Right lobe of liver (tissue), 6 donors: ENCODE measurements around the gene TAS2R41. TPM values are rescaled to one million over a fixed set of nuclear protein-coding genes. Genes with fewer than 3 reads are reported as not detected.
A peak's percentile ranks its signal among the peaks of the same experiment; 100 is the strongest.

Experiments used
- ATAC-seq, 4 donors: fragments of 200-7000 bp; cut with Tn5 transposase; one replicate each; pipeline ENCODE4 v1.9.1; 2020; ENCODE audit warnings: mild to moderate bottlenecking in 4 of 4, moderate library complexity in 4 of 4
- DNase-seq, 3 donors: peaks; one replicate each; pipeline ENCODE4 v3.0.0-alpha.2; 2020
- H3K27ac ChIP-seq, 3 donors: fragments of 200-600 bp; one replicate each; pipeline ENCODE4 v1.8.0; 2022
- H3K27me3 ChIP-seq, 2 donors: fragments of 200-600 bp; one replicate each; pipeline ENCODE4 v1.8.0; 2022
- H3K36me3 ChIP-seq, 4 donors: fragments of 200-600 bp; sonication (generic) in 1 of 4; one replicate each; pipeline versions ENCODE4 v1.5.1 to v1.8.0; 2017 to 2022; ENCODE audit warnings: control low read depth in 1 of 4
- H3K4me1 ChIP-seq, 4 donors: fragments of 200-600 bp; sonication (generic) in 1 of 4; one replicate each; pipeline versions ENCODE4 v1.5.1 to v1.8.0; 2017 to 2022; ENCODE audit warnings: control low read depth in 1 of 4
- H3K4me3 ChIP-seq, 3 donors: fragments of 200-600 bp; one replicate each; pipeline ENCODE4 v1.8.0; 2022
- H3K9me3 ChIP-seq, 4 donors: fragments of 200-600 bp; sonication (generic) in 1 of 4; one replicate each; pipeline versions ENCODE4 v1.5.1 to v1.8.0; 2017 to 2022; ENCODE audit warnings: control low read depth in 1 of 4
- CTCF ChIP-seq, 4 donors: fragments of 200-600 bp in 3 of 4; fragments of 450-650 bp in 1 of 4; IDR thresholded peaks; one replicate each; pipeline versions ENCODE4 v1.5.1 to v1.8.0; 2016 to 2022; ENCODE audit warnings: antibody characterized with exemption in 4 of 4, mild to moderate bottlenecking in 2 of 4
- POLR2A ChIP-seq: fragments of 450-650 bp; IDR thresholded peaks from one replicate; pipeline ENCODE4 v1.6.1; 2017; ENCODE audit warnings: antibody characterized with exemption, mild to moderate bottlenecking
- WGBS: methylation state at CpG from one replicate; pipeline ENCODE4 v1.1.6; 2018; ENCODE audit warnings: low coverage, low lambda C conversion rate; ENCODE audit not compliant: insufficient coverage; ENCODE audit errors: missing lambda C conversion rate; 5-methylcytosine and 5-hydroxymethylcytosine counted together
- intact Hi-C, 2 donors: fragments of 100-400 bp; cut with DNase I; formaldehyde crosslinking; loops; one replicate each; pipeline versions ENCODE4 v1.11.2 to v1.14.1; 2022
- total RNA-seq, 6 experiments: library from RNA; depleted of rRNA in 2 of 6; stranded (reverse); fragments of >200 nt in 2 of 6; fragmentation: NEBNext Ultra II Directional in 3 of 6; extraction: Animal tissue kit (Norgen Biotek cat#: 25700) in 3 of 6; gene quantifications; one replicate each; pipeline versions ENCODE4 v1.1.0 to v1.2.4, GENCODE V29; 2016 to 2023
- donor health status: DM: no; HTN: yes; CAD: no.
- donor health status: DM: no; HTN: no; CAD: no.
- donor health status: DM: no; HTN: no; CAD: no.
- donor health status: DM: no; HTN: yes; CAD: no.
- donor health status: DM: no; HTN: yes; CAD: no.

TAS2R41 gene
- total RNA-seq, 6 experiments from 2014 or later = not detected

- 88% methylated on average over 2 of the region's 5 CpGs for WGBS
- Histone ChIP-seq H3K9me3 (no peaks in the 10 kb centered on the region), H3K27me3 (no peaks in the 10 kb centered on the region), H3K36me3 (no peaks in the 10 kb centered on the region), H3K4me3 (no peak overlapping the region), H3K4me1 (peaks cover 0 to 12% (median 5%) of the 10 kb centered on the region in 4 donors), H3K27ac (no peak overlapping the region)
- intact Hi-C loops = no loop called here
- ATAC-seq (no peak), DNase-seq (no peak)
- TF ChIP-seq POLR2A (no peak), CTCF (IDR thresholded peaks at IDR 0.05) (no peak)
These were observed 29.2 kb upstream of the TAS2R41 start for GRCh38 chr7:143448429-143448828.

GRCh38 chr7:143449793-143450192 is 27.9 kb upstream of the TAS2R41 start:
- TF ChIP-seq POLR2A (no peak), CTCF (IDR thresholded peaks at IDR 0.05) (no peak)
- Histone ChIP-seq H3K4me1 (peaks cover 0 to under 1% (median 0%) of the 10 kb centered on the region in 4 donors), H3K9me3 (no peaks in the 10 kb centered on the region), H3K36me3 (no peaks in the 10 kb centered on the region), H3K27me3 (no peaks in the 10 kb centered on the region), H3K27ac (no peak overlapping the region), H3K4me3 (no peak overlapping the region)
- 72% methylated on average over 3 of the region's 3 CpGs for WGBS
- intact Hi-C loops = no loop called here
- ATAC-seq (no peak), DNase-seq (no peak)

- Histone ChIP-seq H3K9me3 (no peaks in the 10 kb centered on the region), H3K4me3 (no peak overlapping the region), H3K27ac (no peak overlapping the region), H3K27me3 (no peaks in the 10 kb centered on the region), H3K4me1 (no peaks in the 10 kb centered on the region), H3K36me3 (no peaks in the 10 kb centered on the region)
- ATAC-seq (no peak), DNase-seq (no peak)
- intact Hi-C loops = no loop called here
- TF ChIP-seq CTCF (IDR thresholded peaks at IDR 0.05) (no peak), POLR2A (no peak)
These were observed 26.6 kb upstream of the TAS2R41 start for GRCh38 chr7:143451122-143451521.

GRCh38 chr7:143451746-143452145 is 25.9 kb upstream of the TAS2R41 start:
- no peak overlapping the region for H3K27ac ChIP-seq
- no peak for DNase-seq
- H3K4me3 ChIP-seq = no peak overlapping the region
- intact Hi-C loops = no loop called here
- H3K4me1 ChIP-seq = no peaks in the 10 kb centered on the region
- H3K9me3 ChIP-seq = no peaks in the 10 kb centered on the region
- TF ChIP-seq POLR2A = no peak
- no peak for TF ChIP-seq CTCF (IDR thresholded peaks at IDR 0.05)
- no peaks in the 10 kb centered on the region for H3K36me3 ChIP-seq
- WGBS = 50% methylated on average over 1 of the region's 1 CpG
- no peaks in the 10 kb centered on the region for H3K27me3 ChIP-seq
- no peak for ATAC-seq

GRCh38 chr7:143452495-143452894 is 25.2 kb upstream of the TAS2R41 start:
- 64% methylated on average over 2 of the region's 2 CpGs for WGBS
- no peak for DNase-seq

More at GRCh38 chr7:143452495-143452894, 25.2 kb upstream of the TAS2R41 start:
- no peaks in the 10 kb centered on the region for H3K36me3 ChIP-seq
- no peak overlapping the region for H3K4me3 ChIP-seq
- no peak overlapping the region for H3K27ac ChIP-seq
- ATAC-seq = peak in 1 of 4 donors; percentile 19
- H3K9me3 ChIP-seq = no peaks in the 10 kb centered on the region
- H3K27me3 ChIP-seq = no peaks in the 10 kb centered on the region
- TF ChIP-seq POLR2A (no peak), CTCF (IDR thresholded peaks at IDR 0.05) (no peak)
- intact Hi-C loops = no loop called here
- H3K4me1 ChIP-seq = no peaks in the 10 kb centered on the region
